HT-29 (cell line): ENCODE measurements around the gene SYCN. TPM values are rescaled to one million over a fixed set of nuclear protein-coding genes. Genes with fewer than 3 reads are reported as not detected.

ENCODE experiments used
- DNase-seq: peaks from one replicate; pipeline ENCODE4 v3.0.0-alpha.2; 2015; ENCODE audit warnings: low spot score
- total RNA-seq: library from RNA; depleted of rRNA; stranded (reverse); fragments of >200 nt; shearing (Covaris generic); gene quantifications from 2 replicates; pipeline ENCODE4 v1.2.3, GENCODE V29; 2014

The SYCN gene
- total RNA-seq, 1 experiment from 2014 or later = not detected

GRCh38 chr19:39171479-39172465, 32.3 kb downstream of the SYCN start:
- no peak for DNase-seq

GRCh38 chr19:39170386-39171231, 33.5 kb downstream of the SYCN start:
- DNase-seq = no peak

GRCh38 chr19:39169143-39169810, 34.8 kb downstream of the SYCN start:
- no peak for DNase-seq

- no peak for DNase-seq
Observed at GRCh38 chr19:39168258-39169142, 35.6 kb downstream of the SYCN start.

- DNase-seq = peak; percentile 96
Observed at GRCh38 chr19:39167461-39168257, 36.4 kb downstream of the SYCN start.

- peak; percentile 97 for DNase-seq
Observed at GRCh38 chr19:39166571-39167391, 37.3 kb downstream of the SYCN start.

- DNase-seq = no peak
Observed at GRCh38 chr19:39165857-39166256, 38.2 kb downstream of the SYCN start.

- no peak for DNase-seq
Observed at GRCh38 chr19:39164289-39164688, 39.8 kb downstream of the SYCN start.

- no peak for DNase-seq
Observed at GRCh38 chr19:39163621-39164020, 40.4 kb downstream of the SYCN start.

GRCh38 chr19:39162441-39163043, 41.5 kb downstream of the SYCN start:
- DNase-seq = no peak

- DNase-seq = no peak
Observed at GRCh38 chr19:39160889-39161672, 43.0 kb downstream of the SYCN start.

GRCh38 chr19:39160523-39160861, 43.6 kb downstream of the SYCN start:
- peak; percentile 33 for DNase-seq

GRCh38 chr19:39158646-39159260, 45.3 kb downstream of the SYCN start:
- DNase-seq = no peak

- no peak for DNase-seq
Observed at GRCh38 chr19:39157997-39158389, 46.1 kb downstream of the SYCN start.

- no peak for DNase-seq
Observed at GRCh38 chr19:39157275-39157996, 46.6 kb downstream of the SYCN start.

- peak; percentile 57 for DNase-seq
Observed at GRCh38 chr19:39156326-39157230, 47.5 kb downstream of the SYCN start.
